ENCODE measurements around the gene ERO1B.
A peak's percentile ranks its signal among the peaks of the same experiment; 100 is the strongest.
"Not testable (repeated sequence)": the region's sequence is repeated elsewhere in the genome, so short reads cannot be mapped to it uniquely, and the experiment has no call there.

ERO1B gene

DNA sequence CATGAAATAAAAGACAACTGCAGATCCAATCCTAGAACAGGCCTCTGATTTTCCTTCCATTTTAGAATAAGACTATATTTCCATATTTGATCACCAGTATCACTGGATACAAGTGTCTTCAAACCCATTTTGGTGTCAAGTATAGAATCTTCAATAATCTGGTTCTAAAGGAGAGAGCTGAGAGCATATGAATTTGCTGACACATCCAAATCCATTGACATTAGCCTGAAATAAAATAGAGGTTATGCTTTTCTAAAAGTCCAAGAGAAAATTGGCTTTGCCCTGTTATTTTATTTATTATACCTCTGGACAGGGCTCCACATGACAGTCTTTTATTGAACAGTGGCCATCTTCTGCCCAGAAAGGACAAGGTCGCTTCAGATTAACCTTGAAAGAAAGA is 28.6 kb downstream of the ERO1B start:
- DNase-seq = no peak

- DNase-seq = no peak
Measured at GRCh38 chr1:236251587-236251986, 30.2 kb downstream of the ERO1B start.

GRCh38 chr1:236247286-236247685 is 34.5 kb downstream of the ERO1B start:
- peak; percentile 0 for DNase-seq

DNA sequence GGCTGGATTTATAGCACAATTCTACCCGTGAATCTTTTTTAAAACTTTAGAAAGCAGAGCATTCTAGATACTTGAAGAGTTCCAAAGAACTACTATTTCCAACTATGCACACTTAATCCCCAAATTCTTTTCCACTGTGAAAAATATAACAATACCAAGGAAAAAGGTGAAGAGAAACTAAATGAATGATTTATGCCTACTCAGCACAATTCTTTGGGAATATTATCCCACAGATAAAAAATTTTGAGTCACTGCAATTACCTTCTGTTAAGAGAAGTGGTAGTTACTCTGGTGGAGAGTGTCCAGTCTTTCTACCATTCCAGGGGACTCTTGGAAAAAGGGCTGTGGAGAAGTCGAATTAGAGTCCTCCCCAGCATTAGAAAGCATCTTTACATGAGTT is 39.2 kb downstream of the ERO1B start:
- DNase-seq = no peak

- no peak for DNase-seq
Measured at GRCh38 chr1:236240675-236241074, 41.1 kb downstream of the ERO1B start.

GRCh38 chr1:236239092-236239585 is 42.6 kb downstream of the ERO1B start:
- no peak for DNase-seq

DNA sequence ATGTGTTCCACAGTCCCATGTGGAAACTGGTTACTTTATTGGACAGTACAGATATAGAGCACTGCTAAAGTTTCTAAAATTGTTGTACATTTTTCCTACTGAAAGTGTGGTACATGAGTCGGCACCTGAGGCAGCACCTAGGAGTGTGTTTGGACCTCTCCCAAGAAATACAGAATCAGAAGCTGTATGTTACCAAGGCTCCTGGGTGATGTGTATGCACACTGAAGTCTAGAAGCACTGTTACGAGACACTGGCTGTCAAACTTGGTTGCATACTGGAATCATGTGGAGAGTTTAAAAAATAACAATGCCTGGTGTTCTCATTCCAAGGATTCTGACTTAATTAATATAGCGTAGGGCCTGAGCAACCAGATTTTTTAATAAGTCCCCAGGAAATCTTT is 46.6 kb downstream of the ERO1B start:
- DNase-seq = no peak

- DNase-seq = no peak
Measured at GRCh38 chr1:236228411-236228810, 53.3 kb downstream of the ERO1B start.

- DNase-seq = no peak
Measured at GRCh38 chr1:236222632-236223031, 59.1 kb downstream of the ERO1B start.

GRCh38 chr1:236220473-236220872 is 61.3 kb downstream of the ERO1B start:
- no peak for DNase-seq

DNA sequence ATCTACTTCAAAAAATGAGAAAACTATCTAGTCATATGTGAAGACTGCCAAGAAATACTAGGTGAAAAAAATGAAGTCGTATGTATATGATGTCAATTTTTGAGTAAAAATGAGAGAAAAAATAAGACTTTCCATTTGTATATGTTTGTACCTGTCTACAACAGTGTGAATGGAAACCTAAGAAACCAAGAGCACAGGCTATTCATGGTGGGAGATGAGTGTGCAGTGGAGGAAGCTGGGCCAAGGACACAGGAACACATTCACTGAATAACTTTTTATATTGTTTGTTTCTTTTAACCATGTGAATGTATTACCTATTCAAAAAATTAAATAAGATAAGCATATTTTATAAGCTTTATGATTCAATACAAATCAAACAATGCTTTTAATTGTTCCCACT is 67.0 kb downstream of the ERO1B start:
- no peak for DNase-seq

DNA sequence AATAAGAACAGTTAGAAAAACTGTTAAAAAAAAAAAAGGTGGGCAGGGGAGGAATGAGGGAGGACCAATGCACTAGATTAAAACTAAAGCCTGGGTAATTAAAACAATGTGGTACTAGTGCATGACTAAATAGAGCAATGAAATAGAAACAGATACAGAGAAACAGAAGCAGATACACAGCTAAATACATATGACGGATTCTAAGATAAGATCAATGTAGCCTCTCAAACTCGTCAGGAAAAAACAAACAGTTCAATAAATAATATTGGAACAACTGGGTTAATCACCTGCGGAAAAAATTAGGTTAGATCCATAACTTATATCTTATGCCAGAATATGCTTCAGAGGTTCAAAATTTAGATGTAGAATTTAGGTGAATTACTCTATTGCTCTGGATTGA is 68.2 kb downstream of the ERO1B start:
- no peak for DNase-seq

DNA sequence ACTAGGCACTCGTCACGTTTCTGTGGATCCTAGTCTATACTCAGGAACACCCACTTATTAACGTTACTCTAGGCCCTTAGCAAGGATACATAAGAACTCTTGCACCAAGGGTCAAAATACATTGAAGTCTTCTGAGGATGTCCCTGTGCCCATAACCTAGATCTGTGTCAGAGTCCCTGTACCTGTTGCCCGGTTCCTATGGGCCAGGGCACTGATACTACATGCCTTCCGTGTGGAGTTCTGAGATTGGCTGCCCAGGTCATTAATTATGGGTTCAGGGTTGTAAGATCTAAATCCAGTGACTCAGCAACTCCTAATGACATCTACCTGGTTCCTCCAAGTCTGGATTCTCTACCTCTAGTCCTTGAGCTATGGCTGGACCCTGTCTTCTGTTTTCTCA is 69.9 kb downstream of the ERO1B start:
- no peak for DNase-seq

DNA sequence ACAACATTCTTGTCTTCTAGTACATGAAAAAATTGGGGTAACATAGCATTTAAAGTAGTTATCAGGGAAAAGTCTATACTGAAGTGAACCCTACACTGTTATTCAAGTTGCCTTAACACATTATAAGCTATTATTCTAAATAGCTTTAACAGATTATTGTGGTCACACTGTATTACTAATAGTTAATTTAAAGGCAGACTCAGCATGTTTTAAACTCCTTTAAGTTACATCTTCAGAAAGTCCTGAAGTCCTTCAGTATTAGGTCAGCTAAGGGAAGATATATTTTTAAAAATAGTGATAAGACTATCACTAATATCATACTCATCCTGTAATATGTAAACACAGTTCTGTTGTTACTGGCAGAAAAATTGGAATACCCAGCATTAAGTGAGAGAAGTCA is 72.0 kb downstream of the ERO1B start:
- peak; percentile 17 for DNase-seq

- no peak for DNase-seq
Measured at GRCh38 chr1:236209185-236209584, 72.6 kb downstream of the ERO1B start.

GRCh38 chr1:236207569-236207968 is 74.2 kb downstream of the ERO1B start:
- no peak for DNase-seq

- DNase-seq = no peak
Measured at GRCh38 chr1:236207121-236207520, 74.6 kb downstream of the ERO1B start.

- no peak for DNase-seq
Measured at GRCh38 chr1:236206548-236206947, 75.2 kb downstream of the ERO1B start.

DNA sequence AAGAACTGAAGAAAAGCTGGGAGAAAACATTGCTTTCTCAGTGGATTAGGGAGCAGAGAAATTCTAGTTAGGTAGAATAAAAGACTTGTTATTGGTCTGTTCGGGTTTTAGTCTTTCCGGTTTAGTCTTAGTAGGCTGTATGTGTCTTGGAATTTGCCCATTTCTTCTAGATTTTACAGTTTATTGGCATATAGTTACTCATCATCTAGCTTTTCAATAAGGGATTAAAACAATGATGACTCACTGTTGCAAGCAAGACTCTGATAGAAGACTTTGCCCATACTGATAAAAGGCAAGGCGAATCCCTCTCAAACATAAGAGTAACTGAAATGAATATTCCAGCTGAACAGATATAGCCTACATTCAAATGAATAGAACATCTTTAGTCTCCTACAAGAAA is 77.1 kb downstream of the ERO1B start:
- DNase-seq = no peak

DNA sequence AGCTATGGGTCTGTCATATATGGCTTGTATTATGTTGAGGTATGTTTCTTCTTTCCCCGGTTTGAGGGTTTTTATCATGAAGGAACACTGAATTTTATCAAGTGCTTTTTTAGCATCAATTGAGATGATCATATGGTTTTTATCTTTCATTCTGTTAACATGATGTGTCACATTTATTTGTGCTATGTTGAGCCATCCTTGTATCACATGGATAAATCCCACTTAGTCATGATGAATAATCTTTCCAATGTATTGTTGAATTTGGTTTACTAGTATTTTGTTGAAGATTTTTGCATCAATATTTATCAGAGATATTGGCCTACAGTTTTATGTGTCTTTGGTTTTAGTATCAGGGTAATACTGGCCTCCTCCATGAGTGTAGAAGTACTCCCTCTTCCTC is 77.7 kb downstream of the ERO1B start:
- DNase-seq = peak; percentile 10

DNA sequence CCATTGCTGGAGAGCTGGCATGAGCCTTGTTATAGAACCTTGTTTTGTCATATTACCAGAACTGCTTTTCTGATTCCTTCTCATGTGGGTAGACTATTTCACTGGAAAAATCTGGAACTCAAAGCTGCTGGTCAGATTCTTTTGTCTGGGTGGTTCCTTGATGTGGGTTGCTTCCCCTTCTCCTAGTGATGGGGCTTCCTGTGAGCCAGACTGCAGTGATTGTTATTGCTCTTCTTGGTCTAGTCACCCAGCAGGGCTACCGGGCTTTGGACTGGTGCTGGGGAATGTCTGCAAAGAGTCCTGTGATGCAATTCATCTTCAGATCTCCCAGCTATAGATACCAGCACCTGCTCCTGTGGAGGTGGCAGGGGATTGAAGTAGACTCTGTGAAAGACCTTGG is 80.0 kb downstream of the ERO1B start:
- DNase-seq = no peak

GRCh38 chr1:236200925-236201324 is 80.8 kb downstream of the ERO1B start:
- DNase-seq = no peak

DNA sequence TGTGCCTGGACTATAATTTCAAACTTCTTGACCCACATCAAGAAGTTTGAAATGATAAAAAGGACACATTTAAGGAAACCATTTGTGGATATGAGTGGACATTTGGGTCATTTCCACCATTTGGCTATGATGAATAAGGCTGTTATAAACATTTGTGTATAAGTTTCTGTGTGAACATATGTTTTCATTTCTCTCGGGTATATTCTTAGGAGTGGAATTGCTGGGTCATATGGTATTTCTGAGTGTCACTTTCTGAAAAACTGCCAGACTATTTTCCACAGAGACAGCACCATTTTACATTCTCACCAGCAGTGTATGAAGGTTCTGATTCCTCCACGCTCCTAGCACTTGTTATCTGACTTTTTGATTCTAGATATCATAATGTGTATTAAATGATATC is 88.6 kb downstream of the ERO1B start:
- DNase-seq = no peak

DNA sequence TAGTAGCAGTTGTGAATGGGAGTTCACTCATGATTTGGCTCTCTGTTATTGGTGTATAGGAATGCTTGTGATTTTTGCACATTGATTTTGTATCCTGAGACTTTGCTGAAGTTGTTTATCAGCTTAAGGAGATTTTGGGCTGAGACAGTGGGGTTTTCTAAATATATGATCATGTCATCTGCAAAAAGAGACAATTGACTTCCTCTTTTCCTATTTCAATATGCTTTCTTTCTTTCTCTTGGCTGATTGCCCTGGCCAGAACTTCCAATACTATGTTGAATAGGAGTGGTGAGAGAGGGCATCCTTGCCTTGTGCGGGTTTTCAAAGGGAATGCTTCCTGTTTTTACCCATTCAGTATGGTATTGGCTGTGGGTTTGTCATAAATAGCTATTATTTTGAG is 93.7 kb downstream of the ERO1B start:
- not testable (repeated sequence) for DNase-seq

GRCh38 chr1:236186471-236186870 is 95.3 kb downstream of the ERO1B start:
- DNase-seq = not testable (repeated sequence)

GRCh38 chr1:236185687-236186086 is 96.1 kb downstream of the ERO1B start:
- DNase-seq = no peak

All from fibroblast of skin of back (primary cell).